ENCODE measurements around the gene SH2D6. TPM values are rescaled to one million over a fixed set of nuclear protein-coding genes. Genes with fewer than 3 reads are reported as not detected.
"Not testable (repeated sequence)": the region's sequence is repeated elsewhere in the genome, so short reads cannot be mapped to it uniquely, and the experiment has no call there.

The SH2D6 gene
- total RNA-seq, 1 donor from 2014 or later, result 1.2 TPM

DNA sequence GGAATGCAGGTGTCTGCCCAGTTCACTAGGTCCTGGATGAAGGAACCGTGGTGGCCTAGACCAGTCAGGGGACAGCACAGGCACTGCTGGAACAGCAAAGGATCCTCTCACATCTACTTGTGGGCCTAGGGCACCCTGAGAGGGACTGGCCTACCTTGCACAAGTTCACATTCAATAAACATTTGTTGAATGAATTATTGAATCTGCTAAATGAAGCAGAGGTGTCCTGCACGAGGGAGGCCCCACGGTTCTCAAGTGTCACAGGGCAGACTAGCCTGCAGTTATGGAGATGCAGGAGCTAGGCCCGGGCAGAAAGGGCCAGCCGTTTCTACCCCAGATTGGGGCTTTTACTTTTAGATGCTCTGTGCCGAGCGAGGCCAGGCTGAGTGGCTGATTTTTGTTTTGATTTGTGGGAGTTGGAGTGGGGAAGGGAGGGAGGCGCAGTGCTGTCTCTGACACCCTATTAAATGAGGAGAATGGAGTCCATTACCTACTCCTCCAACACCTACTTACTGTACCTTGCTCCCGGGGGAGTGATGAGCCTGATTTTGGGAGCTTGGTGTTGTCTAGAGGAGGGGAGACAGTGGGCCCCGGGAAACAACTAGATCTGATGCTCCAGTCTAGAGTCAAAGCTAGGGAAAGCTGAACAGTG, 18.4 kb downstream of the SH2D6 start:
- Mint-ChIP-seq H3K4me3 (peak overlapping the region; percentile 86), H3K36me3 (ENCODE audit: low read depth) (no peaks in the 10 kb centered on the region)

GRCh38 chr2:85437488-85438200, 19.1 kb downstream of the SH2D6 start:
- no peaks in the 10 kb centered on the region for H3K9me3 Mint-ChIP-seq
- H3K27me3 Mint-ChIP-seq (ENCODE audit: low read depth), result no peaks in the 10 kb centered on the region
- H3K27ac Mint-ChIP-seq (ENCODE audit: unreplicated experiment), result peak overlapping the region; percentile 99
- peaks cover 22% of the 10 kb centered on the region for H3K4me1 Mint-ChIP-seq
- peak; percentile 59 for DNase-seq (ENCODE audit: low read depth, low spot score)
- no peaks in the 10 kb centered on the region for H3K36me3 Mint-ChIP-seq (ENCODE audit: low read depth)
- TF ChIP-seq, protein P1, sequence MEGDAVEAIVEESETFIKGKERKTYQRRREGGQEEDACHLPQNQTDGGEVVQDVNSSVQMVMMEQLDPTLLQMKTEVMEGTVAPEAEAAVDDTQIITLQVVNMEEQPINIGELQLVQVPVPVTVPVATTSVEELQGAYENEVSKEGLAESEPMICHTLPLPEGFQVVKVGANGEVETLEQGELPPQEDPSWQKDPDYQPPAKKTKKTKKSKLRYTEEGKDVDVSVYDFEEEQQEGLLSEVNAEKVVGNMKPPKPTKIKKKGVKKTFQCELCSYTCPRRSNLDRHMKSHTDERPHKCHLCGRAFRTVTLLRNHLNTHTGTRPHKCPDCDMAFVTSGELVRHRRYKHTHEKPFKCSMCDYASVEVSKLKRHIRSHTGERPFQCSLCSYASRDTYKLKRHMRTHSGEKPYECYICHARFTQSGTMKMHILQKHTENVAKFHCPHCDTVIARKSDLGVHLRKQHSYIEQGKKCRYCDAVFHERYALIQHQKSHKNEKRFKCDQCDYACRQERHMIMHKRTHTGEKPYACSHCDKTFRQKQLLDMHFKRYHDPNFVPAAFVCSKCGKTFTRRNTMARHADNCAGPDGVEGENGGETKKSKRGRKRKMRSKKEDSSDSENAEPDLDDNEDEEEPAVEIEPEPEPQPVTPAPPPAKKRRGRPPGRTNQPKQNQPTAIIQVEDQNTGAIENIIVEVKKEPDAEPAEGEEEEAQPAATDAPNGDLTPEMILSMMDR (conservative IDR thresholded peaks at IDR 0.05), result no peak
- H3K4me3 Mint-ChIP-seq, result peak overlapping the region; percentile 86

More for the DNA sequence above, 18.4 kb downstream of the SH2D6 start:
- Mint-ChIP-seq H3K27me3 (ENCODE audit: low read depth) (no peaks in the 10 kb centered on the region), H3K27ac (ENCODE audit: unreplicated experiment) (peak overlapping the region; percentile 99), H3K4me1 (peaks cover 22% of the 10 kb centered on the region), H3K9me3 (no peaks in the 10 kb centered on the region)
- no peak for DNase-seq (ENCODE audit: low read depth, low spot score)
- TF ChIP-seq, protein P1 (conservative IDR thresholded peaks at IDR 0.05), result no peak

- H3K4me3 Mint-ChIP-seq, result peak overlapping the region; percentile 77
- peak overlapping the region; percentile 96 for H3K27ac Mint-ChIP-seq (ENCODE audit: unreplicated experiment)
- peaks cover 22% of the 10 kb centered on the region for H3K4me1 Mint-ChIP-seq
- TF ChIP-seq, protein P1 (conservative IDR thresholded peaks at IDR 0.05), result no peak
- DNase-seq (ENCODE audit: low read depth, low spot score), result no peak
- H3K36me3 Mint-ChIP-seq (ENCODE audit: low read depth), result no peaks in the 10 kb centered on the region
- no peaks in the 10 kb centered on the region for H3K27me3 Mint-ChIP-seq (ENCODE audit: low read depth)
- no peaks in the 10 kb centered on the region for H3K9me3 Mint-ChIP-seq
Measured at GRCh38 chr2:85438201-85439024, 19.9 kb downstream of the SH2D6 start.

DNA sequence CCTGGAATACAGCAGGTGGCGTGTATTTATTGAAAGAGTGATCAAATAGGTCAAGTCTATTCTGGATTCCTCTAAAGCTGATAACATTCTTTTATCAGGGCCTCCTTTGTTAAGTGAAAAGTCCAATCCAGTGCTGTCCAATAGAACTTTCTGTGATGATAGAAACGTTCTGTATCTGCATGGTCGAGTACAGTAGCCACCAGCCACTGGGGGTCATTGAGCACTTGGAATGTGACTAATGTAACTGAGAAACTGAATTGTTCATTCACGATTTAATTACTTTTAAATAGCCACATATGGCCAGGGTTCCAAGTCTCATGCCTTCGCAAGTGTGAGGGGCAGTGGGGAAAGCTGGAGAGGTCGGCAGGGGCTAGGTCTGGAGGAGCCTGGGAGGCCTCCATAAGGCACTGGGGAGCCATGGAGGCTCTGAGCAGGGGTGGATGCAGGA, 20.5 kb downstream of the SH2D6 start:
- peaks cover 22% of the 10 kb centered on the region for H3K4me1 Mint-ChIP-seq
- H3K4me3 Mint-ChIP-seq, result peak overlapping the region; percentile 41
- DNase-seq (ENCODE audit: low read depth, low spot score), result no peak
- H3K27ac Mint-ChIP-seq (ENCODE audit: unreplicated experiment), result no peak overlapping the region
- H3K36me3 Mint-ChIP-seq (ENCODE audit: low read depth), result no peaks in the 10 kb centered on the region
- TF ChIP-seq, protein P1 (conservative IDR thresholded peaks at IDR 0.05), result no peak
- no peaks in the 10 kb centered on the region for H3K27me3 Mint-ChIP-seq (ENCODE audit: low read depth)
- H3K9me3 Mint-ChIP-seq, result no peaks in the 10 kb centered on the region

- H3K27me3 Mint-ChIP-seq (ENCODE audit: low read depth); H3K4me3 Mint-ChIP-seq; H3K9me3 Mint-ChIP-seq; DNase-seq (ENCODE audit: low read depth, low spot score); H3K27ac Mint-ChIP-seq (ENCODE audit: unreplicated experiment); H3K36me3 Mint-ChIP-seq (ENCODE audit: low read depth): not testable (repeated sequence)
- peaks cover 22% of the 10 kb centered on the region for H3K4me1 Mint-ChIP-seq
Measured at GRCh38 chr2:85439569-85439968, 21.1 kb downstream of the SH2D6 start.
